Smooth muscle cell of the brain vasculature (primary cell): ENCODE measurements around the gene UQCRQ.

Experiments used
- DNase-seq: peaks from one replicate; pipeline ENCODE4 v3.0.0-alpha.2; 2012; ENCODE audit warnings: low read depth, low spot score

UQCRQ gene

DNA sequence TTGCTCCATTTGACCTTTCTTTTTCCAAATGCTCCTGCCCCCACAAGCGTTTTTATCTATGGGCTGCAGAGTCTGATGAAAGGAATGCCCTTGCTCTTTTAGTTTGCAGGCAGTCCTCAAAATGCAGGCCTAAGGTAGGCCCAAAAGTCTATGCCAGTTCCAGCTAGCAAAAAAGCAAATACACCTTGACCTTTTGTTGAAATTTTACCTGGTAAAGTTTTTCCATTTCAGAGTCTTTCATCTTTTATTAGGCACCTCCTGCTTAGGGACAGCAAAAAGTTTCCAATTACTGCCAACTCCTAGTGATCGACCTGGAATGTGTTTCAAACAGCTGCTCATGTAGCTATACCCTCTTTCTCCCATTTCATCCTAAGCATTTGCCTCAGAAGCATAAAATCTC lies 4.4 kb downstream of the UQCRQ start:
- DNase-seq = no peak

DNA sequence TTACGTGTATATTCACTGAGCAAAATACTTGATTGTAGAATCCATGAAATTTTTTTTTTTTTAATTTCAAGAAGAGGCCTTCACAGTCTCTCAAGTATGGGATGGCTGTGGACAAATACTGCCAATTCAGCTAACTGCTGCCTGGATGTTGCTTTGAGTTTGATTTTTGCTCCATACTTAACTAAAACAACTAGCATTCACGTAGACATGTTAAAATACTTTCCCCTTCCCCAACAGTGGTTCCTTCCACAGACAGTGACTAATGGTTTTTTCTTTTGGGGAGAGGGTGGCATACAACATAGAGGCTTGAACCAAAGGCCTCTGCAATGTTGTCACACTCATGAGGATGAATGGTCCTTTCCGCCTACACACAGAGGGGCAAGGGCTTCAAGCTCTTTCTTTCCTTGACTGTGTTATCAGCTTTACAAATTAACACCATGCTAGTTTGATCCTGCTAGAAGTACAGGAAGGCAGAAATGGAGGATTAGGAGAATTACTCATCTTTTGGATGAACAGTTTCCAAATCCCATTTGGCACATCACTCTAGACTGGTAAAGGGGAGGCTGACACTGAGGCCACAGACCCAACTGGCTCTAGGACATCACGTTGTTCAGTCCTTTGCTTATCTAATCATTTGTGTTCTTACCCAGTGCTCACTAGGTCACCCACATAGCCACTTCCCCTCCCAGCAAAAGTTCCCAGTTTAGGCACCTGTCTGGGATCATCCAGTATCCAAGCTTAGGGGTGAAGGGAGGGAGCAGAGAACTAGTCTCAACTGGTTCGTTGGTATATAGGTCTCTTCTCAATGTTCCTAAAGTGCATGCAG lies 5.2 kb downstream of the UQCRQ start:
- no peak for DNase-seq

DNA sequence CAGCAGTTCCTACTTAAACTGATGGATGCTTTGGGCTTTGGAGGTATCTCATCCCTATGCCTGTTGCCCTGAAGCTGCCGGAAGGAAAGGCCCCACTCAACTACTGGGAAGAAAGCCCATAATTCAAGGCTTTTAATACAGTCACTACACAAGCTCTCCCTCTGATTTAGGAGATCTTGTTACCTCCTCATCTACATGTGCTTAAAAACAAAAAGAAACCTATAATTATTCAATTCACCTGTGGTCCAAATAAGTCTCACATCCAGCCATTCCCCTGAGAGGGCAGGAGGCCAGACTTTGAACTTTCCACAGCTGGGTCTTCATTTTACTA lies 6.3 kb downstream of the UQCRQ start:
- DNase-seq = no peak

DNA sequence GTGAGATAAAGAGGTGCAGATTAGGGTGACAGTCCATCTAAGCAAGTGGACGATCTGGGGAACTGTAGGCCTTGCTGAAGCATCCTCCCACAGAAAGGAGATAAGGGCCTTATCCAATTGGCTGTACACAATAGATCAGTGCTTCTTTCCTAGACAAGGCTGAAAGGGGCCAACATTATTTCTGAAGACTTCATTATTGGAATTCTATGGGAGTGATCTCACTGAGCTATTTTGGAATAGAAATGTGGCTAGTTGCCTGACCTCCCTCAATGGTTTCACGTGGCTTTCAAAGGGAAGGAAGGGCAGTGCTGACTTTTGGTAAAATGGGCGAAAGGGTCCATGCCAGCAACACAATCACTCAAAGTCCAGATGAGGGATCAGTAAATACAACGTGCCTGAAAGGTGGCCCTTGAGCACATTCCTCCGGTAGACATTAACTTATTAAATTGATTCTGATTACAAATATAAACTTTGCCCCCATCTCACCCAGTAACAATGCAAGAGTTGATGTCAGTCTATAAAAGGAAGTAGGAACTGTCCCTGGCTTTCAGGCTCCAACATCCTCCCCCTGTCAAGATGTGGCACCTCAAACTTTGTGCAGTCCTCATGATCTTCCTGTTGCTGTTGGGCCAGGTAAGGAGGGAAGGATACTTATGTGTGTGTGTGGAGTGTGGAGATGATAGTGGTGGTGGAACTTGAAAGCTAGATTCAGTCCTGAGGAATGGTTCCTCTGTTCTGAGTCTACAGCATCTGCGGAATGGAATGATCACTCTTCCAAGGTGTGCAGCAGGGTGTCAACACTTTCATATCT lies 6.9 kb downstream of the UQCRQ start, which contains the start of gene LEAP2:
LEAP2 (plus strand) TSS at position 550 of the 811 bp plus-strand sequence; CDS start at position 577, 27 bp downstream.
- DNase-seq = no peak

DNA sequence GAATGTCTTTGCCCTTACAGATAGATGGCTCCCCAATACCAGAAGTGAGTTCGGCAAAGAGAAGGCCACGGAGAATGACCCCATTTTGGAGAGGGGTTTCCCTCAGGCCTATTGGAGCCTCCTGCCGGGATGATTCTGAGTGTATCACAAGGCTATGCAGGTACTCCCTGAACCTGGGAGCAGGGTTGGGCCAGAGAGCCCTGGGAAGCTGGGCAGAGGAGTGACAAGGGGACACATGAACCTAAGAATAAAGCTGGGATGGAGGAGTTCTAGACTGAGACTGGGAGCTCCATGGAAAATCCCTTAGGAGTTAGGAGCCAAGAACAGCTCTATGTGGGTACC lies 7.5 kb downstream of the UQCRQ start:
- no peak for DNase-seq

DNA sequence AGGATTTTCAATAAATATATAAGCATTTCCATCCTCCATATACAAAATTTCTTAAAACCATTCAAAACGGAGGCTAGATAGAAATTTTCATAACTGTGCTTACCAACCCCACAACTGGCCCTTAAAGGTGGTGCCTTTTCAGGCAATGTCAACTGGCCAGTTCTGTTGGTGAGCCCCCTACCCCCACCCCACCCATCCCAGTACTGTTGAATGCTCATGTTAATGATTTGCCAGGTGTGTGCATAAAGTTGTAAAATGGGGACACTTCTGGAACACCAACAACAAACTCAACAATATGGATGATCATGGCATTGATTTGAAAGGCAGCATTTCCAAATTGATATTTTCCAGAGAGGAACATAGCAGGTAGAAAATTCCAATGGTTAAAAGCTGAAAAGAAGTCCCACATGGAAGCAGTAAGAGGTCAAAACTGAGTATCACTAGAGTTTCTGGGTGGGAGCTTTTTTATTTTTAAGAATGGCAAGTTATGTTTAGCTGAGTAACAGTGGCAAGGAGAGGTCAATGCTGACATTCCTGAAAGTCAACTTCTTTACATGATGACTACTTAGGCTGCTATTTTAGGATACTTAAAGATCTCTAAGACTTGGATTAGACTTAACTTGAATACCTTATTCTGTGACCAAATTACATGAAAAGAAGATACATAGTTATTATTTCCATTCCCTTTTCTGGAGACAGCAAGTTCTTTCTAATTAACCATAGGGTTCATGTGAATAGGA lies 9.7 kb downstream of the UQCRQ start:
- DNase-seq = no peak

DNA sequence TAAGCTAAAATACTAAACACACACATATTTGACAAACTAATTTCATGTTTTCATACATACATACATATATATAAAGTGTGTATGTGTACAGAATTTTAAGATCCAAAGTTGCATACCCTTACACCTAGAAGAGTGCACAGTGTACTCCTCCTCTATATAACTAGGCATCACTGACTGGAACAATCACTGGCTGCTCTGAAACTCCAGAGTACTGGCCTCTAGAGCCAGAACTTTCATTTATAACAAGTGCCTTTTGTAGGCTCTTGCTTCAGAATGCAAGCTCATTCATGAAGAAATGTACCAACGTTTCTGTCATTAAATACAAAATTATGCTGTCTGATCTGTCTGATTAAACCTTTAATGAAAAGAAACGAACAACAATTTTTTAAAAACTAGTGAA lies 11.0 kb downstream of the UQCRQ start:
- no peak for DNase-seq

DNA sequence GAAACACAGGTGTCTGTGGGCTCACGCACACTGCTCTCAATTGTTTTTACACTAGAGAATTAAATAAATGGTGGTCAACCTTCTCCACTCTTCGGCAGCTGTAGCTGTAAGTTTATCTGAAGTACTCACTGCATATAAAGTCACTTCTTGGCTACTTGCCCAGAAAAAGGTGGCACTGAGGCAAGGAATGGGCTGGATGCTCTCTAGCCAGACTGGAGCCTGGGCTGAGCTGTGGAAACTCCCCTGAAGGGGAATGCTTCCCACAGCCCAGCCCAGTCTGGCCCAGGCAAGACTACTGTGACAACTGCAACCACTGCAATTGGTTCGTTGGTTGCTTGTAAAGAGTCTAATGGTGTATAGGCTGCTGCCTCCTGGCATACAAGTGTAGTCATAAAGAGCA lies 11.5 kb downstream of the UQCRQ start:
- no peak for DNase-seq

DNA sequence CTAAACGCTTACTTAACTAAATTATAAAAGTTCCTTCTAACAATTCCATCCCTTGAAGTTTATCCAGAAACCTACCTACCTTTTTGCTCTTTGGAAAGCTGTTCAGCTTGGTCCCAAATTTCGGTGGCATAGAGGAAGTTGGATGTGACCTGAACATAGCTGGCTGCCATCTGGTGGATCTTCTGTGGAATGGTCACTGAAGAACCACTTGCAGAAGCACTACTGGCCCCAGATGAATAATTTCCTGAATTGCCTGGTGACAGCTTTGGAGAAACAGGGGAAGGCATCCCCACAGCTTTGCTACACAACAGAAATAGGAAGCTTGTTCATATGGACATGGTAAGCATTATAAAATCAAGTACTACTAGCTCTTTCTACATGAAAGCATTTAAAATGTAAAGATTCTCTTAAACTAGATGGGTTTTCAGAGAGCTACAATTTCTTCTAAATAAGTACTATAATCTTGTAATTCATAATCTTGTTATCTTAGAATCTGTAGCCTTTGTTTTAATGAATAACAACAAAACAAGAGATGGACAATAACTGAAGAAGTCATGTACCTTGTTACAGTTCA lies 16.9 kb downstream of the UQCRQ start:
- peak; percentile 23 for DNase-seq

DNA sequence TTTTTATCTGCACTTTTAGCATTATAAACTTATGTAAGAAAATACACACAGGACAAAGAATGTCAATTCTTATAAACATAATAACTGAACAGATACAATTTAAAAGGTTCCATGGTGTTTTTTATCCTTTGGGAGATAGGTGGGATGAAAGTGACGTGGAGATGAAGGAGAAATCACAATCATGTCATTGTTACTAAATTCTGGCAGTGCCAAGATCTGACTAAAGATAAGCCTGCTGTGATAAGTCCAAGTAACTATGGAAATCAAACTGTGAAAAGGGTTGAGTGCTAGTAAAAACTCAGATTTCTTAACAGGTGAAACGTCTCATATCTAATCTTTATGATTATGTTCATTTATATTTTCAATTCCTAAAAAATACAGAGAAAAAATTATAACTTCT lies 18.1 kb downstream of the UQCRQ start:
- DNase-seq = no peak

DNA sequence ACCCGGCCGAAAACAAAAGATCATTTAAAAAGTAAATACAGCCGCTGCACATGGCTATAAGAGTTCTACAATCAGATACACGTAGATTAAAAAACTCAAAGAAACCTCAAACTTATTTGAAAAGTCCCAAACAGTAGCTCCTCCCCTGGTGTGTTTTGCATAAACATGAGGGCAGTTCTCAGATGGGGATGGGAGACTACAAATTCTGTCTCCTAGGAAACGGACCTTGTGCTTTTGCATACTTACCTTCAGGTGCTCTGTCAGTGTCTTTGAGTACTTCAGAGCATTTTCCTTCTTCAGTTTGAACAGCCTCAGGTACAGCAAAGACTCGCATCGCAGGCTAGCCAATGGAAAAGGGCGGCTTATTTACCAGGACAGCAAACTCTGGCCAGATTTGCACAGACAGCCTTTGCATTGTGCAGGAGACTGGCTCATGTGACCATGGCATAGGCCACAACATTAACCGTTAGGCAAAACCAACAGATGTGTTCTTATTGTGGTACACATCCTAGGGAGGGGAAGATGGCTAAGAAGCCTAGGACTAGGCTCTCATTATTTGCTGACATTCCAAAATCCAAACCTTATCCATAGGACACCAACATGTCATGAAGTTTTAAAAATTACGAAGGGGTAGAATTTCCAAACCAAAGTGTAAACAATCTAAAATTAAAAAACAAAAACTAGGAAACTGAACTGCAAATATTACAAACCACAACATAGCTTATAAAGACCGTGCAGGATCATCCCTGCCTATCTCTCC lies 19.8 kb downstream of the UQCRQ start:
- DNase-seq = no peak

DNA sequence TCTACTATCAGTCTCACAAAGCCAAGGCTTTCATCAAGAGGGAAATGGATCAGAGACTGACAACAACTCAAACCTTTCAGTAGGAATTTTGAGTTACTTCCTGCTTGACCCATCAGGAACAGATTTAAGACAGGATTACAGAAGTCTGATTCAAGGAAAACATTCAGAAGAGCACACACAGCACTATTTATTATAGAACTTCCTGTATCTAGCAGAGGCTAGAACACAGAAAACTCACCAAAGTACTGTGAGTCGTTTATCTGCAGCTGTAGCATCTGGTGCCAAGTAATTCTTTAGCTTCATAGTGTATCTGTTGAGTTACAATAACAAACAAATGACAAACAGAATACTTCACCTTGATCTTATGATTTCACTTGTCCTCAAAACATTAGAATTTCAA lies 20.8 kb downstream of the UQCRQ start:
- no peak for DNase-seq

DNA sequence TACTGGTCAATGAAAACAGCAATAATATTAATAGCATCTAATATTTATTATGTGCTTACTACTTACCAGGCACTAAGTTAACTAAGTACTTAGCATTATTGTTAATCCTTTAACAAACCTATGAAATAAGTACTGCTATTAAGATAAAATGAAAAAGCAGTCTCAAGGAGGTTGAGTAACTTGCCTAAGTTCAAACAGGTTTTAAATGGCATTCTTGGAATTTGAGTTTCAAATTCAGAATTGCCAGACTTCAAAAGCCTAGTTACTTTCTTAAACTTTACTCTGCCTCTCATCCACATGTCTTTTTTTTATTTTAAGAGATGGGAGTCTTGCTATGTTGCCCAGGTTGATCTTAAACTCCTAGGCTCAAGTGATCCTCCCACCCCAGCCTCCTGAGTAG lies 23.1 kb downstream of the UQCRQ start:
- no peak for DNase-seq

DNA sequence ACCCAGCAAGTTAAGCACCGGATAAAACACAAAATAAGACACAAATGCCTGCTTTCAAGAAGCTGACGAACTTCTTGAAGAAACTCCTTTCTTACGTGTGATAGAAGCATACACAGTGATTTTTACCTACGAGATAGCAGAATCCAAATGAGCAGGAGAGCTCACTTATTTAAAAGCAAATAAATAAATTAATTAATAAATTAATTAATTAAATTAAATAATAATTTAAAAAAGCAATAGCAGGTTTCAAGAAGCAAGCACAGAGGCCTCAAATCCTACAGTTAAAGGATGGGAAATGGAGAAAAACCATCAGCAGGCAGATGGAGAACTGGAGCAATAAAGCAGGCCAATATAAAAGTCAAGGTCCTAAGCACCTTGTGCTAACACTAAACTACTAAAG lies 24.4 kb downstream of the UQCRQ start:
- DNase-seq = no peak

DNA sequence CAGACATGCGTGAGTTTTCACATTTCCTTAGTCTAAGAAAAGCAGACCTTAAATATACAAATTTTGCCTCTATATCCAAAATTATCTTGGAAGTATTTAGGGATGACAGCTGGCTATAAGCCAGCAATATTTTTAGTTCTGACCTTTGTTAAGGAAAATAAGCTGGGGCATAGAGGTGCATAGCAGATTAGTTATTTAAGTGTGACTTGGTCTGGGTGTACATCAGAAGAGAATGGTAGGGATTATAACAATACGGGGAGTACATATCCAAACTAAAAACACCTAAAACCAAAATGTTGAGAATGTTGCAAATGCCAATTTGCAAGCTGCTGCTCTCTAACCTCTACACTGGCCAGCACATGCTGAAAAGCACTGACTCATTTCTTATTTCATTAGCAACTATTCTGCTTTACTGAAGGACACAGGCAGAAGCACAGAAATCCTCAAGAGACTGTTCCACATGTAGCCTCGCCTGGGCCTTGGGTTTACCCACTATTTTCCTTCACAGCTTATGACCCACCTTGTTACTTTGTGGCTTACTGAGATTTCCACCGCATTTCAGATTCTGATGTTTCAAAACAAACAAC lies 29.4 kb downstream of the UQCRQ start:
- no peak for DNase-seq

DNA sequence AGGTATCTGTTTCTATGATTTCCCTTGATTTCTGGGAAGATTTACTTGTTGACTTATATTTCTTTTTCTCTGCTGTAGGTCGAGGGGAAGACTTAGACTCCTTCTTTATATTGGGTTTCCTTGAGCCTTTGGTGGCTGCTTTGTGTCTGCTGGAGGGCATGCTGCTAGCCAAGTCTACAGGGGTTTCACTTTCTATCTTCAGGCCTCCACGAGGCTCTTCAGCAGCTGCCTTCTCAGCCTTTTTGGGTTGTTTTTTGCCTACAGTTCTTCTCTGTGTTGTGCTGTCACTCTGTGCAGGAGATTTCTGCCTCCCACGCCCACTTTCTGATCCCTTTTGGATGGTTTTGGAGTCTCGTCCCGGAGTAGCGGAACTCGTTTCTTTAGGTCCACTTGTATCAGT lies 30.2 kb downstream of the UQCRQ start:
- no peak for DNase-seq

DNA sequence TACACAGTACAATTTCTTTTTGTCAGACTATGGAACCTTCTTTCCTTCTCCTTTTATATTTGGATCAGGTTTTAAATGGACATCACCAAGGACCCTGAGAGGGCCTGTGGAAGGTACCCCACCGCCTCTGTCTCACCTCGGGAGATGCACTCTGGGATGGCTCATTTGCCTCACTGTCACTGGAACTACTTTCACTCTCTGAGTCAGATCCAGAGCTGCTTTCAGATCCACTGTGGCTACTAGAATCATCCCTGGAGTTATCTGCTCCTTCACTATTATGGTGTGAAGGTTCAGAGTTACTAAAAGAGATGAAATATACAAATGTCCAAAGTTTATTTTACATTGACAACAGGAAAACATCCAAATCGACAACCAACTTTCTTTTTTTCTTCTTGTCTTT lies 31.7 kb downstream of the UQCRQ start:
- DNase-seq = no peak

DNA sequence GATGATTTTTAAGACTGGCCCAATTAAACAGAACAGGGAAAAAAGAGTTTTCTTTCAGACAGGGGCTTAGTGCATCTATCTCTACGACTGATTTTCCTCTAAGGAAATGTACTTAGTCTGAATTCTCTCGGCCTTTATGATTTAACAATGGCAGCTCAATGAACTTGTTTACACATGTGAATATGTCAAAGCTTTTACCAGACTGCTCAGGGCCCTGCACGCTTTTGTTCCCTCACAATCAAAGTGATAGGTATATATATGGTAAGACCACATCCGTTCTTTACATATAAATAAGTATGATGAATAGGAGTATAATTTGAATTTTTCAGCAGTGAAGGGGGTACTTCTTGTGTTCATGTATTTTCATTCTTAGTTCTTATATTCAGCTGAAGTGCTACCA lies 34.6 kb downstream of the UQCRQ start:
- DNase-seq = no peak

DNA sequence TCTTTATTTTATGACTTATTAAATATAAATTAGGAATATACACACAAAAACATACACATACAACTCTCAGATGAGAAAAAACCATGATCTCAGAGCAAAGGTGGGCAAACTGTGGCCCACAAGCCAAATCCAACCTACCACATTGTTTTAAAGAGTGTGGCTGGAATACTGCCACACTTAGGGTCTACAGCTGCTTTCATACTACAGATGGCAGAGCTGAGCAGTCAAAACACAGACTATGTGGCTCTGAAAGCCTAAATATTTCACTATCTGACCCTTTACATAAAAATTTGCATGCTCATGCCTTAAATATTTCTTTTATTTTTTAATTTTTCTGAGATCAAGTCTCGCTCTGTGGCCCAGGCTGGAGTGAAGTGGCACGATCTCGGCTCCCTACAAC lies 35.3 kb downstream of the UQCRQ start:
- no peak for DNase-seq

DNA sequence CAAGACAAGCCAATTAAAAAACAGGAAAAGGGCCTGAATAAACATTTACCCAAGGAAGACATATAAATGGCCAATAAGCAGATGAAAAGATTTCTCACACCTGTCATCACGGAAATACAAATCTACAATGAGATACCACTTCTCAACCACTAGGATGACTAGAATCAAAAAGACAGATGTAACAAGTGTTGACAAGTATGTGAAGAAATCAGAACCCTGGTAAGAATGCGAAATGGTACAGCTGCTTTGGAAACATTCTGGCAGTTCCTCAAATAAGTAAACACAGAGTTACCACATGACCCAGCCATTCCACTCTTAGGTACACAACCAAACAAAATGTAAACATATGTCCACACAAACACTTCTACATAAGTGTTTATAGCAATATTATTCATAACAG lies 39.5 kb downstream of the UQCRQ start:
- DNase-seq = no peak

DNA sequence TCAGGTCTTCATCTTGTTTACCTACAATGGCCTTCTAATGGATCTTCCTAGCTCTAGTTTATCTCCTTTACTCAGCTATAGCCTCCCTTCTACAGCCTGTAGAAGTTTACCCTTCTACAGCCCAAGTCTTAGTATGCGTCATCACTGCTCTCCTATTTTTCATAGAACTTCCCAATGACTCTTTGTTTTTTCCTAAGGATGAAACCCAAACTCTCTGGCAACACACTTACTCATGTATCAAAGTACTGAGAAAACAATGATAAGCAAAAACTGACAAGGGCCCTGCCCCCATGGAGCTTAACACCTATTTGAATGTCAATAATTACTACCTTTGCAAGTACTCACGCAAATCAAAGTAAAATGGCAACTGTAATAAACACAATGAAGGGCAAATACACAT lies 40.7 kb downstream of the UQCRQ start:
- DNase-seq = no peak
